Measurements from ENCODE around the gene WDPCP.
"Not testable (repeated sequence)": the region's sequence is repeated elsewhere in the genome, so short reads cannot be mapped to it uniquely, and the experiment has no call there.

The WDPCP gene

DNA sequence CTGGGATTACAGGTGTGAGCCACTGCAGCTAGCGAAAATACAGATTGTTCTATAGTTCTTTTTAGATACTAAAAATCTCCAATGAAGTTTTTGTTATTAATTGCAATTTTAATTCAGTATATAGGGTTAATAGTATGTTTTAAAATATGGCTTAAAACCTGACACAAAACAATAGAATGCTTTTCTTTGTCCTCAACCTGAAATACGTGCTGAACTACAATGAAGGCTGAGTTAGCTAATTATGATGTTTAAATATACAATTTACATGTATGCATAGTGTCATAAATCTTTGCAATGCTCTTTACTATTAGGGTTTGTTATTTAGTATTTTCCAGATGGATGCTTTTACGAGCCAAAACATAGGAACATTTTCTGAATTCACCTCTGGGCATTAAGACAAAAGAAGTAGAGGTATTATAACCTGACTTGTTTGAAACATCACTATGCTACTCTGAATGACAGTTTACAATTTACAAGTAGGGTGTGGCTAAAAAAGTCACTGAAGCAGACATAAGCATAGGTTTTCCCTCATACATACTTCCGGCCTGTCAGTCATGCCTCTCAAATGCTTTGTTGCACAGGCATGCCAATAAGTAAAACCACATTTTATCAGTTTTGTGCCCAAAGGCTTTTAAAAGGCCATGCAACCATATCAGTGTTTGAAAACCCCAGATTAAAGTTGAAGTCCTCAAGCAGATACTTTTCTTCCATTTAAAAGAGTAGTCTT, 369.3 kb downstream of the WDPCP start:
- no peak for DNase-seq

DNA sequence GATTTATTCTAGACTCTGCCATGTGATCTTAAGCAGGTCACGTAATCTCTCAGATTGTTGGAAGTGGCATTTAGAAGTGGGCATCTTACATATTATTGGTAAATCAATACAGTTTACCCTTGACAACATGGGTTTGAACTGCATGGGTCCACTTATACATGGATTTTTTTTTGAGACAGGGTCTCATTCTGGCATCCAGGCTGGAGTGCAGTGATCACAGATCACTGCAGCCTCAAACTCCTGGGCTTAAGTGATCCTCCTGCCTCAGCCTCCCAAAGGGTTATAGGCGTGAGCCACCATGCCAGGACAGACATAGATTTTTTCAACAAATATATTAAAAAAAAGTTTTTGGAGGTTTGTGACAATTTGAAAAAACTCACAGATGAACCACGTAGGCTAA, 393.0 kb downstream of the WDPCP start:
- no peak for DNase-seq

DNA sequence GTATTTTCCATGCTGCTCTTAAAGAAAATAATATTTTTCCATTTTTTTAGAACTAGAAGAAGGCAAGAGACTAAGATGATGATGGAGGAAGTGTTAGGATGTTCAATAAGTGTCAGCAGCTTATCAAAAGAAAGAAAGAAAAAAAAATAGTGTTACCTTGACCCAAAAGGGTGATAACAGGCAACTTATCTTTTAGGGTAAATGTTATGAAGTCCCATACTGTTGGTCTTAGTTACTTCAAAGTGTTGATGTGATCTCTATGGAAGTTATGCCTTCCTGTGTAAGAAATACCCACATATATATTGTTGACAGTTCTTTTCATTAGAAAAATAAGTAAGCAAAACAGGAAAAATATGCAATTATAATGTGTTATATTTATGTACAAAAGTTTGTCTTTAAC, 394.1 kb downstream of the WDPCP start:
- DNase-seq: no peak

DNA sequence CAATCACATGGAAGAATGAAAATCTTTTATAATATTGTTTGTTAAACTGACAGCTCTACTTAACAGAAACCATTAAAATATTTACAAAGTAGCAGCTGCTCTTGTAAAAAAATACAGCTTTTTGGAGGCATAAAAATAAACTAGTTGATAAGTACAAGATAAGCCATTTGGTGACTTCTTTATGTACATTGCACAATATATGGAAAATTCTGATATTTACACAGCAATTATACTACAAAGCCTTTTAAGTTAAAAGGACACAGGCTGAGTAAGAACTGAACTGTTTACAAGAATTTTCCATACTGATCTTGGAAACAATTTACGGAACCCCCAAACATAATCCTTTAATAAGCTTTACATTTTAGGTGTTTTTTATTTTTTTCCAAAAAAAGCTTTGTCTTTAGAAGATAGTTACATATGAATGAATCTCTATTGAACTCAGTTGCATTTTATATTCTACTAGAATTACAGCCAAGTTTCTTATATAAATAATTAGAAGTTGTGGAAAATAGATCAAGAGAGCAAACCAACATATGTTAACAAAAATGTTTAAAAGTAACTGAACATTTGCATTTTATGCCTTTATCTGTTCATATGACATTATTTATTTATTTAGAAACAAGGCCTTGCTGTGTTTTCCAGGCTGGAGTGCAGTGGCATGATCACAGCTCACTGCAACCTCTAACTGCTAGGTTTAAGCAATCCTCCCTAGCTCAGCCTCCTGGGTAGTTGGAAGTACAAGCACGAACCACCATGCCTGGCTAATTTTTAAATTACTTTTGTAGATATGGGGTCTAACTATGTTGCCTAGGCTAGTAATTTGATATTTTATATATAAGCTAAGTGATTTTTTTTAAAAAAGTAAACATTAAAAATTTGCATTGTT, 395.1 kb downstream of the WDPCP start:
- no peak for DNase-seq

DNA sequence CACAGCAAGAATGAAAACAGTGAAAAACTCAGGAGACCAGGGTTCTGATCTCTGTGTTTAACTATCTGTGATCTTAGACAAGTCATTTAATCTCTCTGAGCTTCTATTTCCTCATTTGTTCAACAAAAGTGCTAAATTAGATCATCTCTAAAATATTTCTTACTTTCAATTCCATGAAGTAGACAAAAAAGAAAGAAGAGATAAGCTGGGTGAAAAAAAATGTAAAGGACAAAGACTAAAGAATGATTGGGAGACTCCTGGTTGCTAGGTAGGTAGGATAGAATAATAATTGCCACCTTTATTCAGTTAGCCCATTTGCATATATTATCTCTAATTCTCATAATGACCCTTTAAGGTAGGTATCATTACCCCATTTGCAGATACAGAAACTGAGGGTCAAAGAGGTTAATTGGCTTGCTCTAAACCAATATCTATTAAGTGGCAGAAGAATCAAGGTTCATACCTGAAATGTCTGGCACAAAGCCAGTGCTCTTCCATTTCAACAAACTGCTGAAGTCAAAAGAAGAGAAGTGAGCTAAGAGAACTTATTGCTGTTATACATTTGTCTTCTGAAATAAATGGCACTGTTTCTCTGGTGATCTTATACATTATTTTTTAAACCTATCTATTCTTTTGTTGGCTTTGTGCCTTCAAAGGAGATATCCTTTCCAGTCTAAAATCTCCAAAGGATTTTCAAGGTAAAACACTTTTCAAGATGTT, 395.9 kb downstream of the WDPCP start:
- no peak for DNase-seq

DNA sequence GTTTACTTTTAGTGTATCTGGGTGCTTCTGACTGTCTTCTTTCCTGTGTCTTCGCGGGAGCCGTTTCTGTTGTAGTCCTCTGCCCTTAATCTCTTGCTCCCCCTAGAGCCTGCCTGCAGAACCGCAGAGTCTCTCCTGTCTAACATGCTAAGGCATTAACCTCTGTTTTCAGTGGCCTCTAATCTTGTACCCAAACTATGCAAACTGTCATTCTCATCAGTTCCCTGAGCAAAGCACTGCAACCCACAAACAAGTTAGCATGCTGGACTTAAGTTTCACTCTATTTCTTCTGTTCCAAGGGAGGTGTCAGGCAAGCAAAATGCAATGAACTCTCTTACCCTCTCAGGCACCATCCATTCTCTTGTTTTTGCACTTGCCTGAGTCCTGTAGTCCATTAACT, 399.3 kb downstream of the WDPCP start:
- no peak for DNase-seq

DNA sequence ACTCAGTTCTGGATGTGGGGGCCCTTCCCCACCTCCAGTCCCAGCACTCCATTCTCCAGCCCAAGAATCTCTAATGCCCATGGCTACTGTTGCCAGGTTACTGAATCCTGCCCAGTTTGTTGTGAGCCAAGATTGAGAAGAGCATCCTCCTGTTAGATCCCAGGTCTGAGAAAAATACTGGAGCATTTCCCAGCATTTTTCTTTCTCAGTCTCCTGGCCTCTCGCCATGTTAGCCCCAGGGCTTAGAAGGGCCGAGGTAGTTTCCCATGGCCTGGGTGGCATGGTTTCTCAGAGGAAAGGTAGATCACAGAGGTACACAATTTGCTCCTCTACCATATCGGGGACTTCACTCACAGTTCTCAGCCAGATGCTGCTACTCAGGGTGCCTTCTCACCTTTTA, 401.9 kb downstream of the WDPCP start:
- no peak for DNase-seq

DNA sequence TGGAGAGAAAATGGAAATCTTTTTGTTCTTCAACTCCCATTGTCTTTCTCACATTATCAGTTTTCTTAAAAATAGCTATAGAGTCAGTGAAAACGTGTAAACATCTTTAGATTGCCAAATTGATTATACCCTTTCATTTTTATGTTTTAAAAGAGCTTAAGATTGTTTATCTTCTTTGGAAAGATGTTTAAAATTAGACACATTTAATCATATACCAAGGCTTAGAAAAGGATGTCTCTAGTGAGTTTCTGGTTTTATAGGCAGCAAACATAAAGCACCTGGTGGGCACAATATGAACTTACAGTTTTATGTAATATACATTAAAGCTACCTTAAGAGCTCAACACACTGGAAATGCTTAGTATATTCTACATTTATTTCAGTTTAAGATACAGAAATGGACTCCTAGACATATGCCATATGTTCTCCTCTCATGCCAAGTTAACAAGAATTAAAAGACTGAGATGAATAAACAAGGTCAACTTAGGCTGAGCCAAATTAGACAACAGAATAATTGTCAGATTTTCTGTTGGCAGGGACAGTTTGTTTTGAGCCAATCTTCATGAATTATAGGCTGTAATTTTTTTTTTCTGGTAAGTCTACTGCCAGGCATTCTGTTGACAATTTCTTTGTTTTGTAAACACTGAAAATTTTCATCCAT, 425.0 kb downstream of the WDPCP start:
- DNase-seq: no peak

DNA sequence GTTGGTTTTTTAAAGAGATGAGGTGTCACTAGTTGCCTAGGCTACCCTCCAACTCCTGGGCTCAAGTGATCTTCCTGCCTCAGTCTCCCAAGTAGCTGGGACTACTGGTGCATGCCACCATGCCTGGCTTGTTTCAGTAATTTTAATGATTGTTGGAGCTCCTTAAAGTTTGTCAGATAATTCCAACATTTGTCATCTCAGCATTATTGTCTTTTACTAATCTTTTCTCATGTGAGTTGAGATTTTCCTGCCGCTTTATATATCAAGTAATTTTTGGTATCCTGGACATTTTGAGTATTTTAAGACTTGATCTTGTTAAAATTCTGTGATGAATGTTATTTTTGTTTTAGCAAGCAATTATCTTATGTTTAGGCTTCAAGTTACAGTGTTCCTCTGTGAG, 429.0 kb downstream of the WDPCP start:
- DNase-seq: no peak

DNA sequence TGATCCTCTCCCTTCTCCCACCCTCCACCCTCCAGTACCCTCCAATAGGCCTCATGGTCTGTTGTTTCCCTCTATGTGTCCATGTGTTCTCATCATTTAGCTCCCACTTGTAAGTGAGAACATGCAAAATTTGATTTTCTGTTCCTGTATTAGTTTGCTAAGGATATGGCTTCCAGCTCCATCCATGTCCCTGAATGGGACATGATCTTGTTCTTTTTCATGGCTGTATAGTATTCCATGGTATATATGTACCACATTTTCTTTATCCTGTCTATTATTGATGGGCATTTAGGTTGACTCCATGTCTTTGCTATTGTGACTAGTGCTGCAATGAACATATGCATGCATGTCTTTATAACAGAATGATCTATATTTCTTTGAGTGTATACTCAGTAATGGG, 451.6 kb downstream of the WDPCP start:
- not testable (repeated sequence) for DNase-seq

DNA sequence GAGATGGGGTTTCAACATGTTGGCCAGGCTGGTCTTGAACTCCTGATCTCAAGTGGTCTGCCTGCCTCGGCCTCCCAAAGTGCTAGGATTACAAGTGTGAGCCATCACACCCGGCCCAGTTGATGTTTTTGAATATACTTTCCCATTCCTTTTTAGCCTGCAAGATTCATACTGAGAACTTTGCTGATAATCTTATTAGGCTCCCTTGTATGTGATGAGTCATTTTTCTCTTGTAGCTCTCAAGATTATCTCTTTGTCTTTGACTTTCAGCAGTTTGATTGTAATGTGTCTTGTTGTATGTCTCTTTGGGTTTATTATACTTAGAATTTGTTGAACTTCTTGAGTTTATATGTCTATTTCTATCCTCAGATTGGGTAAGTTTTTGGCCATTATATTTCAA, 456.3 kb downstream of the WDPCP start:
- no peak for DNase-seq

DNA sequence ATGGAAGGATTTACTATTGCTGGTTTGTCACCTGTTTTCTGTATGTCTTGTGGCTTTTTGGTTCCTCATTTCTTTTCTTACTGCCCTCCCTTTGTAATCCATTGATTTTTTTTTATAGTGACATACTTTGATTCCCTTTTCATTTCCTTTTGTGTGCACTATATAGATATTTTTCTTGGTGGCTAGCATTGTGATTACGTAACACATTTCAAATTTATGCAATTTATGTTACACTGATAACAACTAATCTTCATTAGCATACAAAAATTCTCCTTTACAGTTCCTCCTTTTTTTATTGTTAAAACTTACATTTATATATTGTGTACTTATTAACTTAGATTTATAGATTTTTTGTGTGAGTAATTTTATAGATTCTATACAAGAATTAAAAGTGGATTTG, 457.1 kb downstream of the WDPCP start:
- DNase-seq: no peak

DNA sequence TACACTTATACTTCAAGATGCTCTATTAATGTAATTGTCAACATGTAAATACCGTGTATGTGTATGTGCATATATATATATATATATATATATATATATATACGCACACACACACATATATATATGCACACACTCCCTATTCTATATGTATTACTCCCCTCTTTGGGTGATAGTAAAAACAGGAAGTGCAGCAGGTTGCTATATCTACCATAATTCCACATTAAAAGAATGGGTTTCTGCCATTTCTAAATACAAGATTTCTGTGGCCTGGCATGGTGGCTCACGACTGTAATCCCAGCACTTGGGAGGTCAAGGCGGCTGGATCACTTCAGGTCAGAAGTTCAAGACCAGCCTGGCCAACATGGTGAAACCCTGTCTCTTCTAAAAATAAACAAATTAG, 460.7 kb downstream of the WDPCP start:
- no peak for DNase-seq

DNA sequence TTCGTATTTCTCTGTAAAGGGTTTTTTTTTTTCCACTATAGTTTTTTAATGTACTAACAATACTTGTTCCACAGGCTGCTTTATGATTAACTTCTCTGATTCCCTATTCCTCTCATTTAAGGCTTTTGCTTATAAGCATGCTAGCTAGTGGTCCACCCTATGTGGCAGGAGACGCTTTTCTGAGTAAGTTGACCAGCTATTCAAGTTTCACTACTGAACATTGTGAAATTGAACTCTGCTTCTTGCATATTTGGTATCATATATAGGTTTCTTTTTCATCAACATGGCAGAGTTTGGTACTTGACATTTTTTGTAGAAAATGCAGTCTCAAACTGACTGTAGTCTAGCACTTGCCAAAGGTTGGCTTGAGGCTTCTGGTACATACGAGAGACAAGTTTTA, 463.4 kb downstream of the WDPCP start:
- DNase-seq: no peak

DNA sequence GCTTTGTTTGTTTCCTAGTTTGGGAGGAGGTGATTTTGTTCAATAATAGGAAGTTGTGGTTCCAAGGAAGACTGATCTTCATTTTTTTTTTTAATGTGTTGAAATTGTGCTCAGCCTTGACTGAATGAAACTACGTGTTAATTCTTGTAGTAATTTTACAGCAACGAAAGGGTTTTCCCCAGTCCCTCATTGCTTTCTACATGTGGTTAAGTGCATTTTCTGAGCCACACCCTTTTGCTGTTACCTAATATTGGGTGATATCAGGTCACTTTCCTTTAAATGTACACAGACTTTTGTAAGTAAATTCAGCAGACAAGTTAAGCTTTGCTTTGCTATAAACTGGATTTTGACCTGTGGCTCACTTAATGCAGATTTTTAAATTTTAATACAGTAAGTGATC, 464.1 kb downstream of the WDPCP start:
- no peak for DNase-seq

DNA sequence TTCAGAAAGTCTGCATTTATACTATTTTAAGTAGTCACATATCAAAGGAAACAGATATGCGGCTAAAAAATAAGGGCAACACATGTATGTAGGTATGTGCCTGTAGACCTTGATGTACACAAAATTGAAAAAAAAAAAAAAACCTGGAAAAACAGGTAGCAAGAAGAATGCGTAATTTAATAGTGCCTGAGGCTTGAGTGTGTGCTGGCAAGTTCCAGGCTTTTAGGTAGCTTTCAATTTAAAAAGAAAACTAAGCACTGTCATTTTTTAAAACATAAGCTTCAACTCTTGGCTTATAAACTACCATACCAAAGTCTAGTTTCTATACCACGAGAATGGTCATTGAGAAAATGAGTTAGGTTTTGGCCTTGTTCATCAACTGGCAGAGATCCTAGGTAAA, 465.4 kb downstream of the WDPCP start:
- DNase-seq: no peak

DNA sequence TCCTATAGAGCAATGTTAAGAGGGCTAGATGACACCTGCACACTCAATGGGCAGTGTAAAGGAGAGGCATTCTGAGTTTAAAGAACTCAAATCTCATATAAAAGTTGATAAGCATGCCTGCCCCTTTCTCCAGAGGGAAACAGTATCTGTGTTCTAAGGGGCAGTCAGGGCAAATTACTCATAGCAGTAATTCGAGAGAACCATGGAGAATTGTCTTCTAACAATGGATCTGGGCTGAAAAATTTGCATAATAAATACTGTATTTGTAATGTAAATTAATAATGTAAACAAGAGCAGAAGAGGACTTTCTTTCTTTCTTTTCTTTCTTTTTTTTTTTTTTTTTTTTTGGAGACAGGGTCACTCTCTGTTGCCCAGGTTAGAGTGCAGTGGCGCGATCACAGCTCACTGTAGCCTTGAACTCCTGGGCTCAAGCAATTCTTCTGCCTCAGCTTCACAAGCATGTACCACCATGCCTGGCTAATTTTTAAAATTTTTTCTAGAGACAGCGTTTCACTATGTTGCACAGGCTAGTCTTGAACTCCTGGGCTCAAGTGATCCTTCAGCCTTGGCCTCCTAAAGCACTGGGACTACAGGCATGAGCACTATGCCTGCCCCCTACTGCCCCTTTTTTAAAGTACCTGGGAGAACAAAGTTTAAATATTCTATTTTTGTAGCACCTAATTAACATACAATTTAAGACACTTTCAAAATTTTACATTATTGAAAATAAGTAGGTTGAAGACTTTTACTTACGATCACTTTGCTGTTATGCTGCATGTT, 467.0 kb downstream of the WDPCP start:
- DNase-seq: no peak

DNA sequence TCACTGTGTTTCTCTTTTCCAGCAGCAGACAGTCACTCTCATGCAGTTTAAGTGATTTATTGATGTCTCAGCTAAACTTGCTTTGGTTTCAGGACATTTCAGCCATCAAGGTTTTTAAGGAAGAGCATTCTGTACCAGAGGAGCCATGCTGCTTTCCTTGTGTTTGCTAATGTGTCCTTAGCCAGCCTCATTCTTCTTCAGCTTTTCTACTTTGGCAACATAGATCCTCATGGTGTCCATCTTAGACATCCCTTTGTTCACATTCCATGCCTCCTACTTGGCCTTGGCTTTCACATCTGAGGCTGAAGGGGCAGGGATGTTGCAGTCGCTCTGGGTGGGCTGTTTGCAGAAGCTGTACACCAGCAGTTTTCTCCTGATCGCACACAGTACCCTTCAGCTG, 469.5 kb downstream of the WDPCP start:
- no peak for DNase-seq

DNA sequence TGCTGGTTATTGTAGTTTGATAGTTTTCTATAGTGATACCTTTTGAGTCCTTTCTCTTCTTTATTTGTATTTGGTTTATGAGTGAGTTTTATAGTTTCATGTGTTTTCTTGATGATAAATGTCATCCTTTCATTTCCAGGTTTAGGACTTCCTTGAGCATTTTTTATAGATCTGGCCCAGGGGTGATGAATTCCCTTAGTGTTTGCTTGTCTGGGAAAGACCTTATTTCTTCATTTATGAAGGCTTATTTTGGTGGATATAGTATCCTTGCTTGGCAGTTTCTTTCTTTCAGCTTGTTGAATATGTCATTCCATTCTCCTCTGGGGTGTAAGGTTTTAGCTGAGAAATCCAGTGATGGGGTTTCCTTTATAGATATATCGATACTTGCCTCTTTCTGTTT, 483.8 kb downstream of the WDPCP start:
- no peak for DNase-seq

DNA sequence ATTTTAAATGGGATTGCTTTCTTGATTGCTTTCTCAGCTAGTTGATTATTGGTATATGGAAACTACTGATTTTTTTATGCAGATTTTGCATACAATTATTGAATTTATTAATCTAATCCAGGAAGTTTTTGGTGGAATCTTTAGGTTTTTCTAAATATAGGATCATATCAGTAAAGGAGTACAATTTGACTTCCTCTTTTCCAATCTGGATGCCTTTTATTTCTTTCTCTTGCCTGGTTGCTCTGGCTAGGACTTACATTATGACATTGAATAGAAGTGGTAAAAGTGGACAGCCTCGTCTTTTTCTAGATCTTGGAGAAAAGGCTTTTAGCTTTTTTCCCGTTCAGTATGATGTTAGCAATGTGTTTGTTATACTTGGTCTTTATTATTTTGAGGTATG, 486.3 kb downstream of the WDPCP start:
- DNase-seq: no peak

DNA sequence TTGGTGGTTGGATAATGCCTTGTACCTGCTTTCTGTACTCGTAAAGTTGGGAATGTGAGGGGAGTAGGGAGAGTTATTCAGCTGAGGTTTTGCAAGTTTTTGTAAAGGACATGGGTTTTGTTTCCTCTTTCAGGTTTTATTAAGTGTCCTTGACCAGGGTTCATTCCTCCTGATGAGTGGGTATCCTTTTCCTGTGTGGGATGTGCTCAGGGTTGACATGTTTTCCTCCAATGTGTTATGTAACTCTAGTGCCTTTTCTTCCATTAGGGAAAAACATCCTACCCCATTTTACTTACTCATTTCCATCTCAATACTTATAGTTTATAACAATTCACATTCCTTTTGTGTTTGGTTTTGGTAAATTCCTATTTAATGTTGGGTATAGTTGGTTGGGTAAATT, 489.2 kb downstream of the WDPCP start:
- DNase-seq: no peak

DNA sequence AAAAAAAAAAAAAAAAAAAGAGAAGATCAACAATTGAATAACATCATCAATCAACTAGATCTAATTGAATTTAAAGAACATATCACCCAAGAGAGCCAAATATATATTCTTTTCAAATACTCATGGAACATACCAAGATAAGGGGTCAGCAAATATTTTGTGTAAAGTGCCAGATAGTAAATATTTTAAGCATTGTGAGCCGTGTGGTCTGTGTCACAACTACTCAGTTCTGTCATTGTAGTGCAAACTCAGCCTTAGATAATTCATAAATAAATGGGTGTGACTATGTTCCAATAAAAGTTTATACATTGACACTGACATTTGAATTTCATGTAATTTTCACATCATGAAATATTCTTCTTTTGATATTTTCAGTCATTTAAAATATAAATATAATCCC, 491.8 kb downstream of the WDPCP start:
- DNase-seq: no peak

Measured in hippocampal formation (tissue), 2 donors.